ENCODE data around the gene ATP11B.

ATP11B gene

DNA sequence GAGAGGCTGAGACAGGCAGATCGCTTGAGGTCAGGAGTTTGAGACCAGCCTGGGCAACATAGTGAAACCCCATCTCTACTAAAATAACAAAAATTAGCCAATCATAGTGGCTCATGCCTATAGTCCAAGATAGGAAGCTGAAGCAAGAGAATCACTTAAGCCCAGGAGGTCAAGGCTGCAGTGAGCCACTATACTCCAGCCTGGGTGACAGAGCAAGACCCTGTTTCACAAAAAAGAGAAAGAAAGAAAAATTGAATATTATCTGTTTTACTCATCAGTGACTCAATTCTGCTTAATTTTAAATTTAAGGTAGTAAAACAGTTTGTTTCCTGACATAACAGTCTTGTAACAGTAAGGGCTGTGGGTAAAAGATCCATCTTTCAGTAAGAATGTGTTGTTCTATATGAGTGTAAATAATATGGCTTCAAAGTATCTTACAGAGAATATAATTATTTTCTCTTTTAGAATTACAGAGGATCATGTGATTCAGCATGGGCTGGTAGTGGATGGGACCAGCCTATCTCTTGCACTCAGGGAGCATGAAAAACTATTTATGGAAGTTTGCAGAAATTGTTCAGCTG lies 85.8 kb downstream of the ATP11B start:
- TF ChIP-seq, protein P1, sequence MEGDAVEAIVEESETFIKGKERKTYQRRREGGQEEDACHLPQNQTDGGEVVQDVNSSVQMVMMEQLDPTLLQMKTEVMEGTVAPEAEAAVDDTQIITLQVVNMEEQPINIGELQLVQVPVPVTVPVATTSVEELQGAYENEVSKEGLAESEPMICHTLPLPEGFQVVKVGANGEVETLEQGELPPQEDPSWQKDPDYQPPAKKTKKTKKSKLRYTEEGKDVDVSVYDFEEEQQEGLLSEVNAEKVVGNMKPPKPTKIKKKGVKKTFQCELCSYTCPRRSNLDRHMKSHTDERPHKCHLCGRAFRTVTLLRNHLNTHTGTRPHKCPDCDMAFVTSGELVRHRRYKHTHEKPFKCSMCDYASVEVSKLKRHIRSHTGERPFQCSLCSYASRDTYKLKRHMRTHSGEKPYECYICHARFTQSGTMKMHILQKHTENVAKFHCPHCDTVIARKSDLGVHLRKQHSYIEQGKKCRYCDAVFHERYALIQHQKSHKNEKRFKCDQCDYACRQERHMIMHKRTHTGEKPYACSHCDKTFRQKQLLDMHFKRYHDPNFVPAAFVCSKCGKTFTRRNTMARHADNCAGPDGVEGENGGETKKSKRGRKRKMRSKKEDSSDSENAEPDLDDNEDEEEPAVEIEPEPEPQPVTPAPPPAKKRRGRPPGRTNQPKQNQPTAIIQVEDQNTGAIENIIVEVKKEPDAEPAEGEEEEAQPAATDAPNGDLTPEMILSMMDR (IDR thresholded peaks at IDR 0.05; ENCODE audit: low read depth, low read length) = no peak
- DNase-seq (ENCODE audit: extremely low read depth, low read depth) = no peak

DNA sequence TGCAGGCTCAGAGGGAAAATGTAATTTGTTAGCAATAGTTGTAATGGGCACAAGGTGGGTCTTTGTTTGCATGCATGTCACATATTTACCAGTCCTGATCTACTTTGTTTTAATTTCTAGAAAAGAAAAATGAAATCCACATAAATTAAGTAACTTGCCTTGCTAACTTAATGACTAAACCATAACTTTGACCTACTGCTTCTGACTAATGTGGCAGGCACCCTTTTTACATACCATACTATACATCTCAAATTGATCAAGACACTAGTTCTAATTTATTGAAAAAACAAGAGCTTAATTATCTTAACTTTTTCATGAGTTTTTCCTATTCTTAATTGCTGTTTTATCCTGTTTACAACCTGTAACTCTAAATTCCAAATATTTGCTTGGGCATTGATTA lies 93.2 kb downstream of the ATP11B start:
- DNase-seq (ENCODE audit: extremely low read depth, low read depth) = no peak
- TF ChIP-seq, protein P1 (IDR thresholded peaks at IDR 0.05; ENCODE audit: low read depth, low read length) = no peak

DNA sequence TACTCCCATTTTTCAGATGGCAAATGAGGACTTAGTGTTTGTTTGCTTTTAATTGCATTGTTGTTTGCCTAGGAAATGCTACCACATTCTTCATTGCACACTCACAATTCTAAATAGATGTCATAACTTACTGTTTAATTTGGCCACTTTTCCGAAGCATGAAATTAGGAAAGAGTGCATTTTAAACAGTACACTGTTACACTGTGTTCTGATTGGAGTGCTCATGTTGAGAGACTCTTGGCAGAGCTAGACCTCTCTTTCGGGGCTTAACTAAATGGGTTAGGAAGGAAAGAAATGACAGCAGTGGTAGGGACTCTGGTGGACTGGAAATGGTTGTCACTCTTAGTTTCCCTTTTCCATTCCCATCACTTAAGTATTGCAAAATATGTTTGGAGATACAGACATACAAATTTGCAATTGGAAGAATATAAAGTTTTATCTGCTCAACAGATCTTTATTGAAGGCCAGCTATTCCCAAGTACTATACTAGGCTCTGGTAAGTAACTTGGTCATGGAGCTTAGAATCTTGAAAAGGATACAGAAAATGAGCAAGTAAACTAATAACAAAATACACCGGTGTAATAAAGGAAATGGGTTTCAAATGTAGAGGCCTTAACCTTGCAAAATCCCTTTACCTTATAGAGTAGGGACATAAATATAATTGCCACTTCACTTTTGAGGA lies 96.8 kb downstream of the ATP11B start:
- TF ChIP-seq, protein P1 (IDR thresholded peaks at IDR 0.05; ENCODE audit: low read depth, low read length) = no peak
- DNase-seq (ENCODE audit: extremely low read depth, low read depth) = no peak

DNA sequence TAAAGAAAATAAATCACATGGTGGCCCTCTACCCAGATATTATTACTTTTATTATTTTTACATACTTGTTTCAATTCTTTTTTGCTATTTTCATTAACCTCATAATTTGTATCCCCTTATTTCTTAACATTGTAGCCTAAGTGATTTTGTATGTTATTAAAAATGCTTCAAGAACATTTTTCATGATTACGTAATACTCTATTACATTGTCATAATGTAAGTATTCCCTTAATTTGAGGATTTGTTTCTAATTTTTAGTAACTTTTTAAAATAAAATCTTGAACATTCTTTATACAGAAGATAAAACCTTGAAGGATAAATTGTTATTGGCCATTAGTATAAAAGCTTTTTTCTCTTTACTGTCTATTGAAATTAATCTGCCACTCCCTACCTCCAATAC lies 98.1 kb downstream of the ATP11B start:
- no peak for DNase-seq (ENCODE audit: extremely low read depth, low read depth)
- TF ChIP-seq, protein P1 (IDR thresholded peaks at IDR 0.05; ENCODE audit: low read depth, low read length) = no peak

DNA sequence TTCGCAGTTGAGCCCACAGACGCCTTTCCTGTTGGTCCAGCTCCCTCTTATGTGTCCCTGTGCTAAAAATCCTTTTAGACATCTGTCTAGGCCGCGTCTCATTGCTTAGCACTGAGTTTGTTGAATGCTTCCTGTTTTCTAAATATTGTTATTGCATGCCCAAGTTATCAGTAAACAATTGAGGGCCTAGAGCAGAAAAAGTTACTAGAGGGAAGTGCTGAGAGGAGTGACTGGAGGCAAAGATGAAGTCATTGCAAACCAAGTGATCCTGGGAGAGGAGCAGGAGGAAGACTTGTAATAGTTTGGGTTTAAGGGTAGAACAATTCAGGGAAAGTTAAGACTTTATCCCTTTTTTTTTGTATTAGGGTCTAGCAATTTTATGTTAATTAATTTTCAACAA lies 98.9 kb downstream of the ATP11B start:
- no peak for DNase-seq (ENCODE audit: extremely low read depth, low read depth)
- TF ChIP-seq, protein P1 (IDR thresholded peaks at IDR 0.05; ENCODE audit: low read depth, low read length) = no peak

DNA sequence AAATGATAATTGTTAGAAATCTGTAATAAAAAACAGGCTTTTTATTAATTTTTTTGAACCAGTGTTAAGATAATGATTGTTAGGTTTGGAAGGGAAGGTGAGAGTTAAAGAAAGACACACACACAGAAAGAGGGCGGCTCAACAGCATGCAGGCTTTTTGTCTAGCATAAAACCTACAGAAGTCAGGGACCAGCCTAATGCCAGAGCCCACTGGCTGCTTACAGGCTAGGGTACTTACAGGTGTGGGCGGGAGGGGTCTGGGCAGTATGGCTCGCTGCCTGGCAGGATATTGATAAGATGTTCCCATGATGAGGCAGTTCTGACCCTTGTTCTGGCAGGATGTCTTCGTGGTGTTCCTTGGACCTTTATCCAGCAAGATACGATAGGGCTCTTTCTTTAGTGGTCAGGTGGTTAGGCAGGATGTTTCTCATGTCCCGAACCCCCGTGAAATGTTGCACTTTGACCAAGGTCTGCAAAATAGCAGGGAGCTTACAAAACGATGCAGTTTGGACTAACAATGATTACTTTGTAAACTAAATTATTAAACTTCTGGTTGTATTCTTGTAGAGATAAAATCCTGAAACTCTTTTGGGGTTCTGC lies 102.3 kb downstream of the ATP11B start:
- TF ChIP-seq, protein P1 (IDR thresholded peaks at IDR 0.05; ENCODE audit: low read depth, low read length) = no peak
- DNase-seq (ENCODE audit: extremely low read depth, low read depth) = no peak

DNA sequence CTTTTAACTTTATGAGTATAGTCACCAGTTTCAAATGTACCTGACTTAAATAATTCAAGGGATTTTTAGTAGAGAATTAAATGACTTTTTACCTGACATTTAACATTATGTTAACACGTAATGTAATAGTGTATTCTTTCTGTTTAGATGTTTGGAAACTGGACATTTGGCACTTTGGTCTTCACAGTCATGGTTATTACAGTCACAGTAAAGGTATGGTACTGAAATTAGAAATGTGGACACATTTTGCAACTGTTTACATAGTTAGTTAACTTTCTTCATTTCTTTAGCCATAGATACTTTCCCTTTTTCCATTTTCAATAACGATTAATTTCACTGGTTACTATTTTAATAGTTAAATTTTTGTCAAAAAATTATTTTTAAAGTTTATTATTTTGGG lies 103.2 kb downstream of the ATP11B start:
- DNase-seq (ENCODE audit: extremely low read depth, low read depth) = no peak
- TF ChIP-seq, protein P1 (IDR thresholded peaks at IDR 0.05; ENCODE audit: low read depth, low read length) = no peak
